Measurements from ENCODE around the gene PDE4D.

Gene PDE4D

DNA sequence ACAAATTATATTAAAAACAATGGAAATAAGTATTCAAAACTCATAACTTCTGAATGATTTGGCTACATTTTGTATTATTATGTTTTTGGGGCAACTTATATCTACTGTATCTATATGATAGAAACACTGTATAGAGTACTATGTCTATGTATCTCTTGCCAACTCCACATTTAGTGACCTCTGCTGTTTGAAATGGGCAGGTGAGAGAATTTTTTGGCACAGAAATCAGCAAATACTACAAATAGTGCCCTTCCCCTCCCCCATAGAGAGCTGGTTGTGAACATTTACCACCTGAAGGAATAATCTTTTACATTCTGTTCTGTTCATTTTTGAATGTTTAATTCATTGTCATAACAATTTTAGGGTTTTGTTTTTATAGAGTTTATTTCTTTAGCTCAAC, 545.3 kb downstream of the PDE4D start:
- no peak for DNase-seq

GRCh38 chr5:59346982-59347381, 546.5 kb downstream of the PDE4D start:
- no peak for DNase-seq

GRCh38 chr5:59346514-59346913, 547.0 kb downstream of the PDE4D start:
- DNase-seq: no peak

- no peak for DNase-seq
Measured at GRCh38 chr5:59342181-59342580, 551.3 kb downstream of the PDE4D start.

GRCh38 chr5:59341760-59342159, 551.8 kb downstream of the PDE4D start:
- no peak for DNase-seq

DNA sequence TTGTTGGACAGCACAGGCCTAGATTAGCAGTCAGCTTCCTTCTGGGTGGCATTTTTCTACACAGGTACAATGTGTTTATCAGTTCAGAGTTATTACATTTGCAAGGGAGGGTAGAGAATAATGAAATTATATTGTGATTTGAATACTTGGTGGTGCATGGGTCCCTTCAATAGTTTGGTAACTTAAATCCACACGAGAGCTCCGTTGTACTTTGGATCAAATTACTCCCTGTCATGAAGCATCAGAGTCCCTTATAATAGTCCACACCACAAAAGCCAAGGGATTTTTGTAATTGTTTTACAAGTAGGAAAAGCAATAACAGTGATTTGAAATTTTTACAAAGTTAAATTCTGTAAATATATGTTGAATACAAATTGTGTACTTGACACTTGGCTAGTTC, 552.4 kb downstream of the PDE4D start:
- DNase-seq: no peak

- no peak for DNase-seq
Measured at GRCh38 chr5:59340637-59341036, 552.9 kb downstream of the PDE4D start.

DNA sequence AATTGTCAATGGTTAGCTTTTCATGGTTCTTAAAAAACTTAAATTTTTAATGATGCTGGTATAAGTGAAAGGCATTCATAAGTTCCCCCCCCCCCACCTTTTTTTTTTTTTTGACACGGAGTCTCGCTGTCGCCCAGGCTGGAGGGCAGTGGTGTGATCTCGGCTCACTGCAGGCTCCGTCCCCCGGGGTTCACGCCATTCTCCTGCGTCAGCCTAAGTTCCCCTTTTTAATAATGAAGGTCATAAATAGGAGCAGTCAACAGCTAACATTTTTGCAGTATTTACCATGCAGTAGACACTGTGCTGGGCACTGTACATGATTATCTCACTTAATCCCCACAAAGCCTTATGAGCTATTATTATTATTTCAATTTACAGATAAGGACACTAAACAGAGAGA, 556.3 kb downstream of the PDE4D start:
- no peak for DNase-seq

DNA sequence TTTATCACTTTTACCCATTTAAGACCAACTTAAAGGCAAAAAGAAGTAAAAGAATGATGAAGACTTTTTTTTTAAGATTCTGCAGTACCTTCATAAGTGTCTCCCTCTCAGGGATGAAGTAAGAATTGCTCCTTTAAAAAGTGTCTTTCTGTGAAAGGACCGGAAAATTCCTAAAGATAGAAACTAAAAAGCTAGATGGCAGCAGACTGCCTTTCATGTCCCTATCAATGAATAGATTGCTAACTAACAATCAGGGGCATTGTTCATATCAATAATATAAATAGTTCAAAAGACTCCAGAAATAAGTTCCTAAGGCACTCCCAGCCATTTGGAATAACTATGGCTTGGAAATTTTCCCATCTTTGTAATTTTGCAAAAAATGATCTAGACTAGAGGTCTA, 558.0 kb downstream of the PDE4D start:
- no peak for DNase-seq

- DNase-seq: no peak
Measured at GRCh38 chr5:59333416-59333815, 560.1 kb downstream of the PDE4D start.

GRCh38 chr5:59332236-59332973, 561.1 kb downstream of the PDE4D start:
- no peak for DNase-seq

GRCh38 chr5:59330680-59331079, 562.8 kb downstream of the PDE4D start:
- no peak for DNase-seq

DNA sequence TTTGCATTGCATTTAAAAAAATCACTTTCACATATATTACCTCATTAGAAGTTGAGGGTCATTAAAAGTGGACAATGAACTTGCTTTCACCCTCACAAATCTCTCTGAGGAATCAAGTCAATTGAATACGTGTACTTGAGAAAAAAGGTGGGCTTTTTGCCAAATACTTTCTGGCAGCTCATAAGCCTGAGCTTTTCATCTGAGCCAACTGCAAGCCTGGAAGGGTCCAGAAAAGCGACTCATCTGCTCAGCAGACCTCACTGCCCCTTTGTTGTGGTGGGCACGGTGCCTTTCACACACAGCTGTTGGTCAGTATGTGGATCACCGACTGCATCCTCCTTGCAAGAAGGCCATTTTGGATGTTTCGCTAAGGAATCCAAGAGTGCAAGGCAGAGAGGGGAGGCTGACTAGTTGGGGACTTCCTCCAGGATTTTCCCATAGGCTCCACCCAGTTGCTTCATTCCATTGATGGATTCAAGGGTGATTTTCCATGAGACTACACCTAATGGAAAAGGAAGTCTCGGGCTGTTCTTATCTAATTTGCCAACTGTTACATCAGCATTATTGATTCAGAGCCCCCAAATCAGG, 564.7 kb downstream of the PDE4D start:
- DNase-seq: no peak

DNA sequence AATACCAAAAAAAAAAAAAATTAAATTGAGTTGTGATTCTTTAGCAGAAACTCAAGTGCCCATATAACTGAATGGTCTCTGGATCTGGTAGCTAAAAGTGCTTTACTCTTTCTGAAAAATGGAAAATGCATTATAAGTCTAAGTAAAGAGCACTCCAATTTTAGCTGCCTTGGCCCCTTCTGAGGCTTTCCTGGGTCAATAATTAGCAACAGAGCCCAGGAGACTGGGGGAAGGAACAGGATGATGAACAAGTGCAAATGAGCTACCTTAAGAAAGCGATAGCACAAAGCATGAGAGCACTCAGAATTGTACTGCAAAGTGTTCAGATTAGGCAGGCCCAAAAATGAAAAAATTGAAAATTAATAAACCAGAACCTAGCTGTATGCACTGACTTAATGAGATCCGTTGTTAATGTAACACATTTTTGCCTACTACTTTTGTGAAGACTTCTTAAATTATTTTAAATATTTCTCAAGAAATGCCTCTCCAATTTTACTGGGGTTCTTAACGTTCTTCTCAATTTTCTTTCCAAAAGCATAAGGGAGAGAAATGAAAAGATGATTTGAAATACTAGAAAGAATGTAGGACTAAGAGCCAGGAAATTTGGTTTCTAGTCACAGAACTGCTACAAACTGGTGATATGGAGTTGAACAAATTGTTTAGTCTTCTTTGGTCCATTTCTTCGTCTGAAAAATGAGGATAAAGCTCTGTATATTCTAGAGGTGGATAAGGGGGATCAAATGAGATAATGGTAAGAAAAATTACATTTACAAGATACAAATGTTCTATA, 566.1 kb downstream of the PDE4D start:
- no peak for DNase-seq

GRCh38 chr5:59326596-59326995, 566.9 kb downstream of the PDE4D start:
- DNase-seq: no peak

DNA sequence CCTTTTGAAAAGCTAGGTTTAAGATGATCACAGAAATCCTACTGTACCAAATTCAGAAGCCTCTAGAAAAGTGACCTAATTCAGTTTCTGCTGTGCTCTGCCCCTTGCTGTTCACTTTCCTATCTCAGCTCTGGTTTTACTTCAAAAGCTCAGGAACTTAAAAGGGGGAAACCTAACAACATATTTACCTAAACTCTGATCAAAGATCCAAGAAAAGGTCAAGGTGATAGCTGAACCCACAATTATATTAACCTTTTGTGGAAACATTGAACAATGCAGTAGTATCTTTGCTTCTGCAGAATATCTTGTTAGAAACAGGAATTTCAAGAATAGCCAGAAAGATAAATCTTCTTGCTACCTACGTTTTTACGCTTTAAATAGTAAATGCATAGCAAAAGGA, 568.5 kb downstream of the PDE4D start:
- no peak for DNase-seq

DNA sequence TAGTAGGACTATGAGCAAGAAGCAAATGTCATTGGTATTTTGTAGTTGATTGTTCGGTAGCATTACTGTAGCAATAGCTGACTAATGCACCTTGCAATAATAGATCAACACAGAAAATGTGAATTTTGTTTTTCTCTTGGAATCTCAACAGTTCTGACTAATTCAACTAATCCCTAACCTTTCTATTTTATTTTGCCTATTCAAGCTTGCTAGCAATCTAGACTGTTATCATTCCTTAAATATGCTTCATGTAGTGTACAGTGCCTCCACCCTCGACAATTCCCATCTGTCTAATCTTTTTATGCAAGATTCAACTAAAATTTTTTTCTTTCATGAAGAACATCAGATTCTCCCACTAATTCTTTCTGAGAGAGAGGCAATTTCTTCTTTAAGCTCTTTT, 570.6 kb downstream of the PDE4D start:
- no peak for DNase-seq

GRCh38 chr5:59322058-59322457, 571.5 kb downstream of the PDE4D start:
- no peak for DNase-seq

GRCh38 chr5:59321642-59322041, 571.9 kb downstream of the PDE4D start:
- no peak for DNase-seq

DNA sequence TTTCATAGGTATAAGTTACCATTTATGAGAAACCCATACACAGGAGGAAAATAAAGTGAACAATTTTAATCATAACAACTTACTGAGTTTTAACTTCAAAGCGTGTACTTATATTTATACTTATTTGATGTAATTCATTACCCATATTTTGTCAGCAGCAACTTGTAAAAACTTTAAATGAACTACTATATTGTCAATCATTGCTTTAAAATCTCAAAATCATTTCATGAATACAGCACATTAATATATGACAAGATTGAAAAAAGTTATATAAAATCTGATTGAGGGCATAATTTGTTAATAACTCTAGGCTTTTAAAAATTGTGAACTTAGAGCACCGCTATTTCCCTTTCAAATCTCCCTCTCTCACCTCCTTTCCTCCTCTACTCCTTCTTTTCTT, 573.1 kb downstream of the PDE4D start:
- DNase-seq: no peak

GRCh38 chr5:59319250-59319649, 574.3 kb downstream of the PDE4D start:
- no peak for DNase-seq

DNA sequence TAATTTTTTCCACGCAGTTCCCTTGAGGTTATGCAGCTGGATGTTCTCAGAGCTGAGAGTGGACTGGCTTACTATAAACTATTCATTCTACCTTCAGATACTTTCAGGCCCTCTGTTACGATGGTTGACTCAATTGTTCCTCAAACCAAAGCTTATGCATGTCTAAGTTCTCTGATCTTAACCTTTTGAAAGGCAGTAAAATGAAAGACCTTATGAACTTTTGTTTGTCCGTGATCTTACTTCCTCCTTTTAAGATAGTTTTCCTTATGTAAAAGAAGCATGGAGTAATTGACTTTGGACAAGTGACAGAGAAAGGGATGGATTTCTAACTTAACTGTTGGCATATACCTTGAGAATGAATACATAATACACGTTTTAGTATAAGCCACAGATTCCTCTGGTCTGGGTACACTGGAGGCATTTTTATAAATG, 575.7 kb downstream of the PDE4D start:
- DNase-seq: no peak

GRCh38 chr5:59317023-59317773, 576.3 kb downstream of the PDE4D start:
- DNase-seq: no peak
